OCI-LY3 (cell line): ENCODE measurements around the gene CRAT.

Source experiments
- H2AFZ ChIP-seq: fragments of 200-600, 300-600 bp; shearing (Covaris generic); 2 replicates; pipeline ENCODE4 v1.6.0; 2014; ENCODE audit warnings: antibody characterized with exemption, low read depth, low read length
- H3K27ac ChIP-seq: fragments of 200-600, 300-600 bp; sonication (generic); 2 replicates; pipeline ENCODE4 v1.5.1; 2014; ENCODE audit warnings: mild to moderate bottlenecking, low read length, moderate library complexity, mixed read lengths
- H3K27me3 ChIP-seq: fragments of 200-600, 300-600 bp; sonication (generic); 2 replicates; pipeline ENCODE4 v1.6.1; 2014; ENCODE audit warnings: low read depth, low read length, mixed read lengths
- H3K36me3 ChIP-seq: fragments of 200-600, 300-600 bp; sonication (generic); replicated peaks from 2 replicates; pipeline ENCODE3; 2014; ENCODE audit warnings: low read depth, low read length, mixed read lengths
- H3K4me1 ChIP-seq: fragments of 300-600, 200-600 bp; sonication (generic); 2 replicates; pipeline ENCODE4 v1.6.1; 2014; ENCODE audit warnings: low read length, mixed read lengths
- H3K4me2 ChIP-seq: fragments of 200-600, 300-600 bp; sonication (generic); 2 replicates; pipeline ENCODE4 v1.6.1; 2014; ENCODE audit warnings: low read length, mixed read lengths
- H3K4me3 ChIP-seq: fragments of 300-600, 200-600 bp; sonication (generic); 2 replicates; pipeline ENCODE4 v1.5.1; 2014; ENCODE audit warnings: antibody characterized with exemption, mild to moderate bottlenecking, low read length, moderate library complexity
- H3K79me2 ChIP-seq: fragments of 300-600, 200-600 bp; shearing (Covaris generic); 2 replicates; pipeline ENCODE4 v1.6.1; 2014; ENCODE audit warnings: mild to moderate bottlenecking, low read length, mixed read lengths
- H3K9ac ChIP-seq: fragments of 300-600, 200-600 bp; shearing (Covaris generic); 2 replicates; pipeline ENCODE4 v1.6.0; 2014; ENCODE audit warnings: mild to moderate bottlenecking, low read length, moderate library complexity
- H3K9me3 ChIP-seq: fragments of 200-600, 300-600 bp; shearing (Covaris generic); 2 replicates; pipeline ENCODE4 v1.6.1; 2014; ENCODE audit warnings: low read length, mixed read lengths; ENCODE audit not compliant: insufficient read depth
- H4K20me1 ChIP-seq: fragments of 200-600, 300-600 bp; sonication (generic); 2 replicates; pipeline ENCODE4 v1.6.1; 2016; ENCODE audit warnings: low read length, mixed read lengths; ENCODE audit not compliant: insufficient read depth
- EZH2phosphoT487 ChIP-seq: fragments of 200-600 bp; shearing (Covaris generic); IDR thresholded peaks from 2 replicates; pipeline ENCODE4 v1.6.1; 2018; ENCODE audit warnings: antibody characterized with exemption, mixed run types, low read depth
- TF ChIP-seq, protein P1 (sequence below): fragments of 200-600, 300-600 bp; sonication (generic); IDR thresholded peaks from 2 replicates; pipeline ENCODE4 v1.5.1; 2014; ENCODE audit warnings: antibody characterized with exemption, low read length, low read depth

Gene CRAT

DNA sequence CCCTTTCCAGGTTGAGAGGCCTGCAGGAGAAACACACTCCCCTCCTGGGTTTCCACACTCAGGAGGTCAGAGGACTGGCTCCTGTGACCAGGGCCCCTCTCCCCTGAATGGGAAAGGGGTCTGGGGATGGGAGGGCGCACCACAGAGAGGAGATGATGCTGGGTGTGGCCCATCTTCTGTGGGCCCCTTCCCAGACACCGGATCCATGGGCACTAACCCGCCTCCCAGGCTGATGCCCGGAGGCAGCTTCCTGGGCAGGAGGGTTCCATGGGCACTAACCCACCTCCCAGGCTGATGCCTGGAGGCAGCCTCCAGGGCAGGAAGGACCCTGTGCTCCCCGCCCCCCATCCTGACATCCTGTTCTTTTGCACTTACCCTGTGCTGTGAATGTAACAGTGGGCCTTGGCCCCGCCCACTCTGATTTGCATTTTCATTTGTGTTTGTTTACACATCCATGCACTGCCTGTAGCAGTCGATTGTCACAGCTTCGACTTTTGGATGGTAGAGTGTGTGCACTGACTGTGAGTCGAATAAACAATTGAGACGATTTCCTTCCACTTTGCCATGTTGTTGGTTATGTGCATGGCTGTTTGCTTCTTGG, 39.0 kb downstream of the CRAT start:
- no peaks in the 10 kb centered on the region for H4K20me1 ChIP-seq
- H3K4me3 ChIP-seq, result no peak overlapping the region
- no peak overlapping the region for H3K27ac ChIP-seq
- H3K4me2 ChIP-seq, result no peak overlapping the region
- H2AFZ ChIP-seq, result no peak overlapping the region
- TF ChIP-seq, protein P1, sequence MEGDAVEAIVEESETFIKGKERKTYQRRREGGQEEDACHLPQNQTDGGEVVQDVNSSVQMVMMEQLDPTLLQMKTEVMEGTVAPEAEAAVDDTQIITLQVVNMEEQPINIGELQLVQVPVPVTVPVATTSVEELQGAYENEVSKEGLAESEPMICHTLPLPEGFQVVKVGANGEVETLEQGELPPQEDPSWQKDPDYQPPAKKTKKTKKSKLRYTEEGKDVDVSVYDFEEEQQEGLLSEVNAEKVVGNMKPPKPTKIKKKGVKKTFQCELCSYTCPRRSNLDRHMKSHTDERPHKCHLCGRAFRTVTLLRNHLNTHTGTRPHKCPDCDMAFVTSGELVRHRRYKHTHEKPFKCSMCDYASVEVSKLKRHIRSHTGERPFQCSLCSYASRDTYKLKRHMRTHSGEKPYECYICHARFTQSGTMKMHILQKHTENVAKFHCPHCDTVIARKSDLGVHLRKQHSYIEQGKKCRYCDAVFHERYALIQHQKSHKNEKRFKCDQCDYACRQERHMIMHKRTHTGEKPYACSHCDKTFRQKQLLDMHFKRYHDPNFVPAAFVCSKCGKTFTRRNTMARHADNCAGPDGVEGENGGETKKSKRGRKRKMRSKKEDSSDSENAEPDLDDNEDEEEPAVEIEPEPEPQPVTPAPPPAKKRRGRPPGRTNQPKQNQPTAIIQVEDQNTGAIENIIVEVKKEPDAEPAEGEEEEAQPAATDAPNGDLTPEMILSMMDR, result no peak
- no peak for TF ChIP-seq EZH2phosphoT487
- H3K36me3 ChIP-seq, result no peaks in the 10 kb centered on the region
- no peaks in the 10 kb centered on the region for H3K4me1 ChIP-seq
- H3K27me3 ChIP-seq, result no peaks in the 10 kb centered on the region
- no peak overlapping the region for H3K9ac ChIP-seq
- no peaks in the 10 kb centered on the region for H3K79me2 ChIP-seq
- no peaks in the 10 kb centered on the region for H3K9me3 ChIP-seq

DNA sequence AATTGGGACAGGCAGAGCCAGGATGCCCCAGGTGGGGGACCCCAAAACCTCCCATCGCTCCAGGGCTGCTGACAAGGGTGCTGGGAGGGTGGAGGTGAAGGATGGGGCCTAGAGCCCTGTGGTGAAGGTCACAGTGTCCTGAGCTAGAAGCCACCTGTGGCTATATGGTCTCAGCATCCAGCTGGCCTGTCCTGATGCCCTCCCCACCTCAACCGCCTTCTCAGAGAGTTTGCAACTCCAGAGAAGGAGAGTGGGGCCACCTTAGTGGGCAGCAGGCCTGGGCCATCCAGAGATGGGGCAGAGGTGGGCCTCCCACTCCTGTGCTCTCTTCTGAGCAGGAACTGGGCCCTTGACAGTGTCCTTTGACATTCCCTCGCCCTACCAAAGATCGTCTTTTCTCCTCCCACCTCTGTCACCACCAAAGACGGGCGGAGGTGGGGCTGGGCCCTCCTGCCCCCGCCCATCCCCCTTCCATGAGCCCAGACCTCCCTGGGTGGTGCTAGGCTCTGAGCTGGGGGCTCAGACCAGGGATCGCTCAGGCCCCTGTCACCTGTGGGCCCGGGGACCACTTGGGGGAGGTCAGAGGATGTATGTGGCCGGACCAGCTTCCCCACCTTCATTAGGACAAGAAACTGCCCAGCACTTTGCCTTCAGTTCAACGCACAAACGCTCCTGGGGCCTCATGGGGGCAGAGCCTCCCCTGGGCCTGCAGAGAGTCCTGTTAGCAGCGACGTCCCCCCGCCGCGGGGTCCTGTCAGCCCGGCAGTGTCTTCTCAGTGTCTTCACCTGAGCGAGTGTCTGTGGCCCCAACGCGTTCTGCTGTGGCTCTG, 39.7 kb downstream of the CRAT start:
- no peaks in the 10 kb centered on the region for H3K79me2 ChIP-seq
- no peaks in the 10 kb centered on the region for H3K9me3 ChIP-seq
- H3K9ac ChIP-seq, result no peak overlapping the region
- H3K27me3 ChIP-seq, result no peaks in the 10 kb centered on the region
- no peak overlapping the region for H3K4me2 ChIP-seq
- H3K27ac ChIP-seq, result no peak overlapping the region
- H2AFZ ChIP-seq, result no peak overlapping the region
- peaks cover 2% of the 10 kb centered on the region for H3K36me3 ChIP-seq
- no peaks in the 10 kb centered on the region for H4K20me1 ChIP-seq
- no peaks in the 10 kb centered on the region for H3K4me1 ChIP-seq
- no peak for TF ChIP-seq EZH2phosphoT487
- TF ChIP-seq, protein P1, result no peak
- H3K4me3 ChIP-seq, result no peak overlapping the region

DNA sequence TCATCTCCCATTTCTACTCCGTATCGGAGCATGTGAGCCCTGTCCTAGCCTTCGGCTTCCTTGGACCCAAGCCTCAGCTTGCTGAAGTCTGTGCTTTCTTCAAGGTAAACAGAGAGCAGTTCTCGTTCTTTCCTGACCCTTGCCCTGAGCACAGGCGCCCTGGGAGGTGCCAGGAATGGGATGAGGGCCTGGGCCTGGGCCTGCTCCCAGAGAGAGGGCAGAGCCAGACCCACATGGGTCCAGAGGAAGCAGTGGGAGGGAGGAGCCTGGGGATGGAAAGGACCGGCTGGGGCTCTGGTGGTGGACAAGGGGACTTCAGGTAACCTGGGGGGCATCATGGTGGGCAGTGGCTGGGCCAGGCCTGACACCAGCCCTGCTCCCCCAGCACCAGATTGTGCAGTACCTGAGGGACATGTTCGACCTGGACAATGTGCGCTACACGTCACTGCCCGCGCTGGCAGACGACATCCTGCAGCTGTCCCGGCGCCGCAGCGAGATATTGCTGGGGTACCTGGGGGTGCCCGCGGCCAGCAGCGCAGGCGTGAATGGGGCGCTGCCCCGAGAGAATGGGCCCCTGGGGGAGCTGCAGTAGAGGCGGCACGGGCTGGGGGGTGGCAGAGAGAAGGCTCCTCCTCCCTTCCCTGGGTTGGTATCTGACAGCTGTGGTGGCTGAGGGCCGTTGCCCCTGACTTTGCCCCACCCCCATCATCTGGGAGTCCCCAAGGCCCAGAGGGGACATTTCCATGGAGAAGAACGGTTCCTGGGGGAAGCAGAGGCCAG, 40.5 kb downstream of the CRAT start:
- Histone ChIP-seq H3K4me3 (no peak overlapping the region), H3K9me3 (no peaks in the 10 kb centered on the region), H3K79me2 (no peaks in the 10 kb centered on the region), H3K27me3 (no peaks in the 10 kb centered on the region), H2AFZ (no peak overlapping the region), H3K4me2 (no peak overlapping the region), H3K27ac (no peak overlapping the region), H3K4me1 (no peaks in the 10 kb centered on the region), H4K20me1 (no peaks in the 10 kb centered on the region), H3K9ac (no peak overlapping the region), H3K36me3 (peaks cover 9% of the 10 kb centered on the region)
- TF ChIP-seq, protein P1, result no peak
